ENCODE data around the gene TBCD. TPM values are rescaled to one million over a fixed set of nuclear protein-coding genes. Genes with fewer than 3 reads are reported as not detected.

Gene TBCD
- total RNA-seq, 1 donor from 2014 or later, result 31.8 TPM

DNA sequence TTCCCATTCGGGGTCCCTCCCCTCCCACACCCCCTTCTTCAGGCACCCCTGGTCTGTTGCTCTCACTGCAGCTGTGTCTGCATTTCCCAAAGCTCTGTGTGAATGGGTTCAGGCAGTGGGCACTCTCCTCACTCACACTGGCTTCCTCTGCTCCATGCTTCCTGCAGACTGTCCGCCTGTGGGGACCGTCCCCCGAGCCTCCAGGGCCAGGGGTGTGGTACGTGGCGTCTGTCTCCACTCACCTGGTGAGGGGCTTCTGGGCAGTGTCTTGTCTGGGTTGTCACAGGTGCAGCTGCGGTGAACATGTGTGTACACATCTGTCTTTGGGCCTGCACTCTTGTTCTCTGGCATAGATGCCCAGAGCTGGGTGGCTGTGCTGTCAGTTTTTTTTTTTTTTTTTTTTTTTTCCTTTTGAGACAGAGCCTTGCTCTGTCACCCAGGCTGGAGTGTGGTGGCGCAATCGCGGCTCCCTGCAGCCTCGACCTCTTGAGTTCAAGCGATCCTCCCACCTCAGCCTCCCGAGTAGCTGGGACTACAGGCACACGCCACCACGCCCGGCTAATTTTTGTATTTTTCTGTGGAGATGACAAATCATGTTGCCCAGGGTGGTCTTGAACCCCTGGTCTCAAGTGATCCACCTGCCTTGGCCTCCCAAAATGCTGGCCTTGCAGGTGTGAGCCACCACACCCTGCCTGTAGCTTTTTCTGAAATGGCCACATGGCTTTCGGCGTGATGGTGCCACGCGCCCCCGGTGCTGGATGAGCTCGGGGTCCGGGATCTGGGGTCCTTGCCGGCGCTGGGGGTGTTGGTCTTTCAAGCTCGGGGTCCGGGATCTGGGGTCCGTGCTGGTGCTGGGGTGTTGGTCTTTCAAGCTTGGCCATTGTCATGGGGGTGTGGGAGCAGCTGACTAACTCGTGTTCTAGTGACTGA is 144.5 kb downstream of the TBCD start:
- peaks cover 9% of the 10 kb centered on the region for H3K4me1 Mint-ChIP-seq (ENCODE audit: low read depth, unreplicated experiment)
- DNase-seq (ENCODE audit: low read depth) (no peak), FAIRE-seq (no peak)

GRCh38 chr17:82897514-82898249 is 145.8 kb downstream of the TBCD start:
- no peaks in the 10 kb centered on the region for H3K27me3 ChIP-seq (ENCODE audit: insufficient read depth, low read length)
- TF ChIP-seq, protein P1, sequence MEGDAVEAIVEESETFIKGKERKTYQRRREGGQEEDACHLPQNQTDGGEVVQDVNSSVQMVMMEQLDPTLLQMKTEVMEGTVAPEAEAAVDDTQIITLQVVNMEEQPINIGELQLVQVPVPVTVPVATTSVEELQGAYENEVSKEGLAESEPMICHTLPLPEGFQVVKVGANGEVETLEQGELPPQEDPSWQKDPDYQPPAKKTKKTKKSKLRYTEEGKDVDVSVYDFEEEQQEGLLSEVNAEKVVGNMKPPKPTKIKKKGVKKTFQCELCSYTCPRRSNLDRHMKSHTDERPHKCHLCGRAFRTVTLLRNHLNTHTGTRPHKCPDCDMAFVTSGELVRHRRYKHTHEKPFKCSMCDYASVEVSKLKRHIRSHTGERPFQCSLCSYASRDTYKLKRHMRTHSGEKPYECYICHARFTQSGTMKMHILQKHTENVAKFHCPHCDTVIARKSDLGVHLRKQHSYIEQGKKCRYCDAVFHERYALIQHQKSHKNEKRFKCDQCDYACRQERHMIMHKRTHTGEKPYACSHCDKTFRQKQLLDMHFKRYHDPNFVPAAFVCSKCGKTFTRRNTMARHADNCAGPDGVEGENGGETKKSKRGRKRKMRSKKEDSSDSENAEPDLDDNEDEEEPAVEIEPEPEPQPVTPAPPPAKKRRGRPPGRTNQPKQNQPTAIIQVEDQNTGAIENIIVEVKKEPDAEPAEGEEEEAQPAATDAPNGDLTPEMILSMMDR (IDR thresholded peaks at IDR 0.05; ENCODE audit: insufficient read depth, low read depth, low read length), result no peak
- H3K4me3 Mint-ChIP-seq (ENCODE audit: unreplicated experiment), result no peak overlapping the region
- no peak overlapping the region for H3K4me3 ChIP-seq (ENCODE audit: insufficient read depth, low read depth, low read length)
- H3K27me3 Mint-ChIP-seq (ENCODE audit: low read depth, unreplicated experiment), result no peaks in the 10 kb centered on the region
- no peak overlapping the region for H2AFZ ChIP-seq (ENCODE audit: low read depth, low read length)
- H4K20me1 ChIP-seq (ENCODE audit: insufficient read depth, low read length), result no peaks in the 10 kb centered on the region
- FAIRE-seq, result no peak
- no peak for DNase-seq (ENCODE audit: low read depth)
- no peaks in the 10 kb centered on the region for H3K36me3 ChIP-seq (ENCODE audit: insufficient read depth, low read length)
- H3K79me2 ChIP-seq (ENCODE audit: insufficient read depth, low read length), result no peaks in the 10 kb centered on the region
- H3K4me2 ChIP-seq (ENCODE audit: low read length), result no peak overlapping the region
- H3K27ac Mint-ChIP-seq (ENCODE audit: unreplicated experiment), result no peak overlapping the region
- H3K9me3 Mint-ChIP-seq (ENCODE audit: unreplicated experiment), result no peaks in the 10 kb centered on the region
- H3K4me1 ChIP-seq (ENCODE audit: insufficient read depth, low read length), result peaks cover 6% of the 10 kb centered on the region
- H3K36me3 Mint-ChIP-seq (ENCODE audit: low read depth, unreplicated experiment), result peaks cover 15% of the 10 kb centered on the region
- H3K4me1 Mint-ChIP-seq (ENCODE audit: low read depth, unreplicated experiment), result peaks cover 9% of the 10 kb centered on the region
- H3K27ac ChIP-seq (ENCODE audit: low read depth, low read length), result no peak overlapping the region
- no peak overlapping the region for H3K9ac ChIP-seq (ENCODE audit: low read length)
- H3K9me3 ChIP-seq (ENCODE audit: insufficient read depth, low read depth, low read length), result no peaks in the 10 kb centered on the region

More for the DNA sequence above, 144.5 kb downstream of the TBCD start:
- Histone ChIP-seq H3K4me3 (ENCODE audit: insufficient read depth, low read depth, low read length) (no peak overlapping the region), H3K27me3 (ENCODE audit: insufficient read depth, low read length) (no peaks in the 10 kb centered on the region), H2AFZ (ENCODE audit: low read depth, low read length) (no peak overlapping the region), H3K79me2 (ENCODE audit: insufficient read depth, low read length) (no peaks in the 10 kb centered on the region), H3K4me2 (ENCODE audit: low read length) (no peak overlapping the region), H3K36me3 (ENCODE audit: insufficient read depth, low read length) (no peaks in the 10 kb centered on the region), H3K4me1 (ENCODE audit: insufficient read depth, low read length) (peaks cover 6% of the 10 kb centered on the region), H3K9ac (ENCODE audit: low read length) (no peak overlapping the region), H3K9me3 (ENCODE audit: insufficient read depth, low read depth, low read length) (no peaks in the 10 kb centered on the region), H3K27ac (ENCODE audit: low read depth, low read length) (no peak overlapping the region), H4K20me1 (ENCODE audit: insufficient read depth, low read length) (no peaks in the 10 kb centered on the region)
- no peak for TF ChIP-seq EZH2 (IDR thresholded peaks at IDR 0.05; ENCODE audit: insufficient read depth, low read length)
- TF ChIP-seq, protein P1 (IDR thresholded peaks at IDR 0.05; ENCODE audit: insufficient read depth, low read depth, low read length), result no peak
- no peaks in the 10 kb centered on the region for H3K27me3 Mint-ChIP-seq (ENCODE audit: low read depth, unreplicated experiment)
- peaks cover 12% of the 10 kb centered on the region for H3K36me3 Mint-ChIP-seq (ENCODE audit: low read depth, unreplicated experiment)
- H3K27ac Mint-ChIP-seq (ENCODE audit: unreplicated experiment), result no peak overlapping the region
- no peaks in the 10 kb centered on the region for H3K9me3 Mint-ChIP-seq (ENCODE audit: unreplicated experiment)
- H3K4me3 Mint-ChIP-seq (ENCODE audit: unreplicated experiment), result no peak overlapping the region
